Transverse colon (tissue), 3 donors: ENCODE measurements around the gene COX8C.

ENCODE experiments used
- EP300 ChIP-seq: sonication (generic); formaldehyde crosslinking; IDR thresholded peaks from one replicate; pipeline ENCODE4 v1.6.1; 2017; ENCODE audit warnings: antibody characterized with exemption, low read depth
- TF ChIP-seq, protein P1 (sequence below), 5 experiments: fragments of 200-600 bp in 3 of 5; fragments of 450-650 bp in 2 of 5; sonication (generic) in 3 of 5; IDR thresholded peaks; 1 replicate in 2 of 5; 2 replicates in 3 of 5; pipeline ENCODE4 v1.5.1; 2016 to 2017; ENCODE audit warnings: antibody characterized with exemption in 5 of 5, inconsistent platforms in 3 of 5, mild to moderate bottlenecking in 2 of 5, moderate library complexity in 1 of 5

DNA sequence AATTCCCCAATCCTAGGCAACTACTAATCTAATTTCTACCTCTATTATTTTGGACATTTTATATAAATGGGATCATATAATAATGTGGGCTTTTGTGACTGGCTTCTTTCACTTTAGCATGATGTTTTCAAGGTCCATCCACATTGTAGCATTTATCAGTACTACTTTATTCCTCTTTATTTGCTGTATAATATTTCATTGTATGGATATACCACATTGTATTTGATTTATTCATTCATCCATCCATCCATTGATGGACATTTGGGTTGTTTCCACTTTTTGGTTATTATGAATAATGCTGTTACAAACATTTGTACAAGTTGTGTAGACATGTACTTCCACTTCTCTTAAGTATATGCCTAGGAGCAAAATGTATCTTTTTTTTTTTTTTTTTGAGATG, 31.4 kb upstream of the COX8C start:
- TF ChIP-seq, protein P1, sequence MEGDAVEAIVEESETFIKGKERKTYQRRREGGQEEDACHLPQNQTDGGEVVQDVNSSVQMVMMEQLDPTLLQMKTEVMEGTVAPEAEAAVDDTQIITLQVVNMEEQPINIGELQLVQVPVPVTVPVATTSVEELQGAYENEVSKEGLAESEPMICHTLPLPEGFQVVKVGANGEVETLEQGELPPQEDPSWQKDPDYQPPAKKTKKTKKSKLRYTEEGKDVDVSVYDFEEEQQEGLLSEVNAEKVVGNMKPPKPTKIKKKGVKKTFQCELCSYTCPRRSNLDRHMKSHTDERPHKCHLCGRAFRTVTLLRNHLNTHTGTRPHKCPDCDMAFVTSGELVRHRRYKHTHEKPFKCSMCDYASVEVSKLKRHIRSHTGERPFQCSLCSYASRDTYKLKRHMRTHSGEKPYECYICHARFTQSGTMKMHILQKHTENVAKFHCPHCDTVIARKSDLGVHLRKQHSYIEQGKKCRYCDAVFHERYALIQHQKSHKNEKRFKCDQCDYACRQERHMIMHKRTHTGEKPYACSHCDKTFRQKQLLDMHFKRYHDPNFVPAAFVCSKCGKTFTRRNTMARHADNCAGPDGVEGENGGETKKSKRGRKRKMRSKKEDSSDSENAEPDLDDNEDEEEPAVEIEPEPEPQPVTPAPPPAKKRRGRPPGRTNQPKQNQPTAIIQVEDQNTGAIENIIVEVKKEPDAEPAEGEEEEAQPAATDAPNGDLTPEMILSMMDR (IDR thresholded peaks at IDR 0.05): no peak
- no peak for TF ChIP-seq EP300
